HL-60 (cell line): ENCODE measurements around the gene SLCO4A1.

Source experiments
- GABPA ChIP-seq: IDR thresholded peaks from 2 replicates; pipeline ENCODE4 v1.6.1; 2012; ENCODE audit warnings: low read depth
- POLR2AphosphoS5 ChIP-seq: IDR thresholded peaks from 2 replicates; pipeline ENCODE4 v1.6.1; 2012; ENCODE audit warnings: low read depth
- TF ChIP-seq, protein P1 (sequence below): IDR thresholded peaks from one replicate; pipeline ENCODE4 v1.5.1; 2011; ENCODE audit warnings: low read length, control low read depth, inconsistent platforms; ENCODE audit not compliant: insufficient read depth

DNA sequence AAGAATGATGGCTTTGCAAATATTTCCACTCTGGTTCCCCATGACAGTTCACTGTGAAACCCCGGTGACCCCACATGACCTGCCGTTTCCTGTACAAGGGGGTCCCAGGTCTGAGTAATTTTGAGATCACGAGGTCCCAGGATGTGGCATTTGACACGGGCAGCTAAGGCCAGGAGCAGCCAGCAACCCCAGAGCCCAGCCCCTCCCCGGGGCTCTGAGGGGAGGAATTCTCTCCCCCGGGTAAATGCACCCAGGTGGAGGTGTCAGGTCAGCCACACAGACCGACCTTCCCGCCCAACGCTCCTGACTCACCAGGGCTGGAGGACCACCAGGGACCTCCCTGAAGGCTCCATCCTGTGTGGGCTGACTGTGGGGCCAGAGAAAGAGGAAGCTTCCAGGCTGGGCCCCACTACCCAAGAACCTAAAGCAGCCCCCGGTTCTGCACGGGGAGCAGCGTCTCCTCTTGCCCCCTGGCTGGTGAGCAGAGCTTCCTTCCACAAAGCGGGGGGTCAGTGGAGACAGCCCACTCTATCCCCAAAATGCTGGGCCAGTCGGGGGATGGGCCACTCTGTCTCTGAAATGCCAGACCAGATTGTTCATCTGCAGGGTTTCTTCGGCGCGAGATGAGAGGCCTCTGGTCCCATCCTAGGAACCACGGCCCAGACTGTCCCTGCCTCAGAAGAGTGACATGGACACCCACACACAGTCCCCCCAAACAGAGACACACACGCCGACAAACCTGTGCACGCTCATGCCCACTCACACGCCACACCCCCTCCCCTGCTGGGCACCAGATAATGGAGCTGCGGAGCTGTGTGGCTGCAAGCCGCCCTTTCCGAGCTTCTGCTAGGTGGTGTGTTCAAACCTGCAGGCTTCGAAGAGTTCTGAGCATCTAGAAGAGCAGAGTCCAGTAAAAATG is 23.4 kb upstream of the SLCO4A1 start:
- TF ChIP-seq, protein P1, sequence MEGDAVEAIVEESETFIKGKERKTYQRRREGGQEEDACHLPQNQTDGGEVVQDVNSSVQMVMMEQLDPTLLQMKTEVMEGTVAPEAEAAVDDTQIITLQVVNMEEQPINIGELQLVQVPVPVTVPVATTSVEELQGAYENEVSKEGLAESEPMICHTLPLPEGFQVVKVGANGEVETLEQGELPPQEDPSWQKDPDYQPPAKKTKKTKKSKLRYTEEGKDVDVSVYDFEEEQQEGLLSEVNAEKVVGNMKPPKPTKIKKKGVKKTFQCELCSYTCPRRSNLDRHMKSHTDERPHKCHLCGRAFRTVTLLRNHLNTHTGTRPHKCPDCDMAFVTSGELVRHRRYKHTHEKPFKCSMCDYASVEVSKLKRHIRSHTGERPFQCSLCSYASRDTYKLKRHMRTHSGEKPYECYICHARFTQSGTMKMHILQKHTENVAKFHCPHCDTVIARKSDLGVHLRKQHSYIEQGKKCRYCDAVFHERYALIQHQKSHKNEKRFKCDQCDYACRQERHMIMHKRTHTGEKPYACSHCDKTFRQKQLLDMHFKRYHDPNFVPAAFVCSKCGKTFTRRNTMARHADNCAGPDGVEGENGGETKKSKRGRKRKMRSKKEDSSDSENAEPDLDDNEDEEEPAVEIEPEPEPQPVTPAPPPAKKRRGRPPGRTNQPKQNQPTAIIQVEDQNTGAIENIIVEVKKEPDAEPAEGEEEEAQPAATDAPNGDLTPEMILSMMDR = no peak
- TF ChIP-seq GABPA (no peak), POLR2AphosphoS5 (no peak)
